NCI-H69 (cell line): Measurements from ENCODE around the gene PIM1.
A peak's percentile ranks its signal among the peaks of the same experiment; 100 is the strongest.
"Not testable (repeated sequence)": the region's sequence is repeated elsewhere in the genome, so short reads cannot be mapped to it uniquely, and the experiment has no call there.

Experiments
- DNase-seq: peaks from one replicate; lab custom pipeline; 2025; lab: John Stamatoyannopoulos, UW

The PIM1 gene

GRCh38 chr6:37190159-37190535 lies 20.2 kb downstream of the PIM1 start:
- no peak for DNase-seq

DNA sequence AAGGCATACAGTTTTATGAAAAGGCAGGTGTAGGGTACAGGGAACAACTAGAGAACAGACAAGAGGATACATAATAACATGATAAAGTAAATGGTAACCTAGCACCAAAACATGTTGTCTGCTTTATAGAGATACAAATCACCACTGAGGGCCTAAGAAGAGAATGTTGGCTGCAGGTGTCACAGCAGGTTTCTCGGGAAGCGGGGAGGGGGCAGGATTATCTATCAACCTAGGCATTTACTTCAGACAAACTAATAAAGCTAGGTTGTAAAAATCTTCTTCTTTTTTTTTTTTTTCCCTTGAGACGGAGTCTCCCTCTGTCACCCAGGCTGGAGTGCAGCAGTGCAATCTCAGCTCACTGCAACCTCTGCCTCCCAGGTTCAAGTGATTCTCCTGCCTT lies 22.7 kb downstream of the PIM1 start:
- DNase-seq = no peak

GRCh38 chr6:37194886-37195285 lies 24.9 kb downstream of the PIM1 start:
- DNase-seq = not testable (repeated sequence)

- not testable (repeated sequence) for DNase-seq
Observed at GRCh38 chr6:37196451-37196850, 26.5 kb downstream of the PIM1 start.

DNA sequence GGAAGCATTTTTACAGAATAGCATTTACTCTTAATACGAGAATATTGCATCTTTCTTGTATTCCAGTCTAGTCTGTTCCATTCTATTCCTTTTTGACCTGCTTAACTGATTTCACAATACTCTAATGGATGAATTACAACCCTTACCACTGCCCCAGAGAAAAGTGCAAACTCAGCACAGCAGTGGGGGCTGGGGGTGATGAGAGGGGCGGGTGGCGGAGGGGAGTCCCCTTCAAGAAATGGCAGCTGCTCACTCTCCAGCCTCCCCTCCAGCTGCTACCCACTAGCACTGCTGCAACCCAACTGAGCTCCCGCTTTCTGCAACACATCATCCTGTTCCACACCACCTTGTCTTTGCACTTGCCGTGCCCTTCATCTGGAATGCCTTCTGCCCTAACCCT lies 30.1 kb downstream of the PIM1 start:
- DNase-seq = no peak

DNA sequence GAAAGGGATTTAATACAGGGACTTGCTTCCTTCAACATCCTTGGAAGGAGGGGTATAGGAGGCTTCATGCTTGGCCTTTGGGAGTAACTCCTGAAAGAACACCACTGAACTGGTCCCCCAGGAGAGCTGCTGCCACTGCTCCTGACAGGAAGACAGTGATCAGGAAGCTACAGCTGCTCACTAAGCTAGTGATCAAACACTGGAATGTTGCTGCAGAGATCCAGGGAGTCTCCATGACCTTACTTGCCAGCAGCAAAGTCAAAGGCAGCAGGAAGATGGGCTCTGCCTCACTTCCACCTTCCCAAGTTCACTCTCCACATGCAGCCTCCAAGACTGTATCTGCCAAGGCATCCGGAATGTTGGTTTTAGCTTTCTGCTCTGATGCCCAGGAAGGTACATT lies 31.8 kb downstream of the PIM1 start:
- DNase-seq = no peak

- DNase-seq = peak; percentile 34
Observed at GRCh38 chr6:37202788-37203491, 33.0 kb downstream of the PIM1 start.

- no peak for DNase-seq
Observed at GRCh38 chr6:37204014-37204751, 34.2 kb downstream of the PIM1 start.

GRCh38 chr6:37205175-37205996 lies 35.4 kb downstream of the PIM1 start:
- no peak for DNase-seq

DNA sequence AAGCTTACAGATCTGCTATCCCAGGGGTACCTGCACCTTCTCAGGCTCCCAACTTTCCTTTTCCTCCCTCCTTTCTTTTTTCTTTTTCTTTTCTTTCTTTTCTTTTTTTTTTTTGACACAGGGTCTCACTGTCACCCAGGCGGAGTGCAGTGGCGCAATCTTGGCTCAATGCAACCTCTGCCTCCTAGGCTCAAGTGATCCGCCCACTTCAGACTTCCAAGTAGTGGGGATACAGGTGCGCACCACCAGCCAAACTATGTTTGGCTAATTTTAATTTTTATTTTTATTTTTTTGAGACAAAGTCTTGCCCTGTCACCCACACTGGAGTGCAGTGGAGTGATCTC lies 36.0 kb downstream of the PIM1 start:
- DNase-seq = no peak

GRCh38 chr6:37206622-37207021 lies 36.7 kb downstream of the PIM1 start:
- DNase-seq = no peak

DNA sequence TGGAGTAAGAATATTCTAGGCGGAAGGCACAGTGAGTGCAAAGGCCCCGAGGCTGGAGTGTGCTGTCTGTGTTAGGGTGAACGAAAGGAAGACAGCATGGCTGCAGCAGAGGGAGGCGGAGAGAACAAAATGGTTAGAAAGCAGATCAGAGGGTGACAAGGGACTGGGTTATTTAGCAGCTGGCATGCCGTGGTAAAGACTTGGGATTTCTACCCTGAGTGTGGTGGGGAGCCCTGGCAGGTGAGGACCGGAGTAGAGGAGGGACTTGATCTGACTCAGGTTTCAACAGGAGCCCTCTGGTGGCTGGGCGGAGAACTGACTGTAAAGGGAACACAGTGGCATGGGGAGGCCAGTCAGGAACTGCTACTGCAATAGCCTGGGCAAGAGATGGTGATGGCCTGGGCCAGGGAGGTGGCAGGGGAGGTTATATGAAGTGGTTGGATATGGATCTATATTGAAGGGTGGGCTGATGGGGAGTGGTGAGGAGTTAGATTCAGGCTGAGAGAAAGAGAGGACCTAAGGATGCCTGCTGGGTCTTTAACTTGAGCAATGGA lies 38.0 kb downstream of the PIM1 start:
- peak; percentile 88 for DNase-seq

DNA sequence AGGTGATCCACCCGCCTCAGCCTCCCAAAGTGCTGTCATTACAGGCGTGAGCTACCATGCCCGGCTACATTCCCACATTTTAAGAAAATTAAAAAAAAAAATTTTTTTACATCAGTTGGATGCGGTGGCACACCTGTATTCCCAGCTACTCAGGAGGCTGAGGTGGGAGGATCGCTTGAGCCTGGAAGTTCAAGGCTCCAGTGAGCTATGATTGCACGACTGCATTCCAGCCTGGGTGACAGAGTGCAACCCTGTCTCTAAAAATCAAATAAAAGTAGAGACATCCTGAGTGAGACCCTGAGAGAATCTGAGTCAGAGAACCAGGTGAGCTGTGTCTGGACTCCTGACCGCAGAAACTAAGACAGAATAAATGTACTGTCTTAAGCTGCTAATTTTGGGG lies 38.8 kb downstream of the PIM1 start:
- no peak for DNase-seq

DNA sequence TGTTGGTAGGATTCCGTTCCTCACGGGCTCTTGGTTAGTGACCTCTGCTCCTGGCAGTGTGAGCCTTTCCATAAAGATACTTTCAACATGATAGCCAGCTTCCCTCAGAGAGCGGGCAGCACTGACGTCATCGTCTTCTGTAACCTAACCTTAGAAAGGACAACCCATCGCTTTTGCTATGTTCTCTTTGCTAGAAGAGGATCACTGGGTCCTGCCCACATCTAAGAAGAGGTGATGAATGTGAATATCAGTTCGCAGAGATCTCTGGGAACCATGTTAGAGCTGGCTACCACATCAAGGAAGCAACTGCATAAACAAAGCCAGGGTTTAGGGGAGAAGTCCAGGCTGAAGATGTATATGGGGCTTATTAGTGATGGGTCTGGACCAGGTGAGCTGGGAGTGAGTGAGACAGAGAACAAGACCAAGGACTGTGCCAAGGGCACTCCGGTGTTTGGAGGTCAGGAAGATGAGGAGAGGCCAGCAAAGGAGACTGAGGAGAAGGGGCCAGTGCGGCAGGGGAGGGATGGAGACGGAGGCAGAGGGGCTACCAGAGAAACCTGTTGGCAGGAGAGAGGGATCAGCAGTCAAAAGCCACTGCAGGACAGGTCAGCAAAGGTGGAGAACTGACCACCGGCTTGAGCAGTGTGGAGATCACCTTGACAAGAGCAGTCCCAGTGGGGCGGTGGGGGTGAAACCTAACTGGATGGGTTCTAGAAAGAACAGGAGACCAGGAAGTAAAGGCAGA lies 39.7 kb downstream of the PIM1 start:
- DNase-seq = no peak

- peak; percentile 89 for DNase-seq
Observed at GRCh38 chr6:37210313-37210968, 40.5 kb downstream of the PIM1 start.

DNA sequence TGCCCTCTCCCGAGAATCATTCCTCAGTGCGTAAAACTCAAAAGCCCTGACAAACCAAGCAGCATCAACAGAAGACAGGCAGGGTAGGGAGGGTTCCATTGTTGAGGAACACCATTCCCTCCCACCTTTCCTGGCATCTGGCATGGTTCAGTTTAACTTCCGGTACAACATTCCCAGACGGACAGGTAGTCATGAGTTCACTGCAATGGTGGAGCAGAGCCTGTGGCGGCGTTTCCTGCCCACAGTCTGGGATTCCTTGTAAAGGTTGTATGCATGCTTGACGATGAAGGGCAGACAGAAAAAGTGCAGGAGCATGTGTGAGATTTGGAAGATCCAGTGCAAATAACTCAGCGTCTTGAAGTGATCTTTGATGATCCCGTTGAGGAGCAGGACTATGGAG lies 42.3 kb downstream of the PIM1 start:
- no peak for DNase-seq

DNA sequence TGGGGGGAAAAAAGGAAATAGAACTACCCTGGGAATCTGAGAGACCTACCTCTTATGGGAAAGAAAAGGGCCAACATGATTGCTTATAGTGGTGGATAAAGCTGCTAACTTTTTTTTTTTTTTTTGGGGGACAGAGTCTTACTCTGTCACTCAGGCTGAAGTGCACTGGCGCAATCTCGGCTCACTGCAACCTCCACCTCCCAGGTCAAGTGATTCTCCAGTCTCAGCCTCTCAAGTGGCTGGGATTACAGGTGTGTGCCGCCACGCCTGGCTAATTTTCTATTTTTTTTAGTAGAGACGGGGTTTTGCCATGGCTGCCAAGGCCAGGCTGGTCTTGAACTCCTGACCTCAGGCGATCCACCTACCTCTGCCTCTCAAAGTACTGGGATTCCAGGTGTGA lies 48.1 kb downstream of the PIM1 start:
- DNase-seq = no peak

GRCh38 chr6:37218511-37218910 lies 48.6 kb downstream of the PIM1 start:
- no peak for DNase-seq

DNA sequence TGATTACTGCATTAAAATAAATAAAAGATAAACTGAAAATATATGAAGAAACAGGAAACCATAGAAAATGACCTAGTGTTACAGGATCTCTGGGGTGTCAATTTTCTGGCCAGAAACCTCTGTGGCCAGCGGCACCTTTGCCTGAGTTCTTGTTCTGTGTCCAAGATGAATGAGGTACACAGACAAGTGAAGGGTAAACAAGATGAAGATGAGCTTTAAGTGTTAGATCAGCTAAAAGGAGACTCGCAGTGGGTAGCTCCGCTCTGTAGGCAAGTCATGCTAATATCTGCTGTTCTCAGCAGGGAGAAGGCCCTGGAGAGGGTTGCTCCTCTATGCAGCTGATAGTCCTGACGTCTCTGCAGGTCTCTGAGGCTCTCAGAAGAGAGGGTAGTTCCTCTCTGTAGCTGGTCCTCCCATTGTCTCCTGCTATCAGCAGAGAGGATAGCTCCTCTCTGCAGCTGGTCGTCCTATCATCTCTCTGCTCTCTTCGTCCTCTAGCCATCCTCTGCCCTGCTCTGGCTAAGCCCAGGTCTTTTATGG lies 51.7 kb downstream of the PIM1 start:
- no peak for DNase-seq

- peak; percentile 99 for DNase-seq
Observed at GRCh38 chr6:37222125-37222967, 52.4 kb downstream of the PIM1 start.
